KMS-11 (cell line): ENCODE measurements around the gene UPF1.

Source experiments
- H2AFZ ChIP-seq: fragments of 200-600 bp; sonication (generic); 2 replicates; pipeline ENCODE4 v1.6.1; 2016; ENCODE audit warnings: antibody characterized with exemption, mixed run types, low read depth
- H3K27ac ChIP-seq: fragments of 200-600 bp; sonication (generic); 2 replicates; pipeline ENCODE4 v1.6.1; 2016; ENCODE audit warnings: mild to moderate bottlenecking, mixed run types
- H3K27me3 ChIP-seq: fragments of 200-600 bp; sonication (generic); 2 replicates; pipeline ENCODE4 v1.6.1; 2017; ENCODE audit warnings: mild to moderate bottlenecking, low read depth, mixed run types, moderate library complexity; ENCODE audit not compliant: insufficient read depth
- H3K36me3 ChIP-seq: fragments of 200-600 bp; sonication (generic); 2 replicates; pipeline ENCODE4 v1.6.1; 2017; ENCODE audit warnings: mild to moderate bottlenecking, mixed run types; ENCODE audit not compliant: insufficient read depth
- H3K4me1 ChIP-seq: fragments of 200-600 bp; sonication (generic); 2 replicates; pipeline ENCODE4 v1.6.1; 2016; ENCODE audit warnings: mild to moderate bottlenecking, low read depth, mixed run types; ENCODE audit not compliant: poor library complexity, severe bottlenecking
- H3K4me2 ChIP-seq: fragments of 200-600 bp; sonication (generic); 2 replicates; pipeline ENCODE4 v1.7.0; 2016; ENCODE audit warnings: mild to moderate bottlenecking, mixed run types
- H3K4me3 ChIP-seq: fragments of 200-600 bp; sonication (generic); IDR thresholded peaks from 2 replicates; pipeline ENCODE4 v1.6.1; 2017; ENCODE audit warnings: low read depth, low read length, mixed read lengths; ENCODE audit not compliant: insufficient read depth
- H3K79me2 ChIP-seq: fragments of 200-600 bp; sonication (generic); 2 replicates; pipeline ENCODE4 v1.6.1; 2016; ENCODE audit warnings: low read depth, mixed run types; ENCODE audit not compliant: insufficient read depth
- H3K9ac ChIP-seq: fragments of 200-600 bp; sonication (generic); 2 replicates; pipeline ENCODE4 v1.6.1; 2016; ENCODE audit warnings: mild to moderate bottlenecking, mixed run types
- H4K20me1 ChIP-seq: fragments of 200-600 bp; sonication (generic); 2 replicates; pipeline ENCODE4 v1.6.1; 2016; ENCODE audit warnings: mild to moderate bottlenecking, mixed run types; ENCODE audit not compliant: insufficient read depth
- TF ChIP-seq, protein P1 (sequence below): fragments of 200-600 bp; sonication (generic); conservative IDR thresholded peaks from 2 replicates; pipeline ENCODE4 v1.6.1; 2017; ENCODE audit warnings: low read depth, mild to moderate bottlenecking, antibody characterized with exemption, low read length, moderate library complexity, mixed read lengths

UPF1 gene

DNA sequence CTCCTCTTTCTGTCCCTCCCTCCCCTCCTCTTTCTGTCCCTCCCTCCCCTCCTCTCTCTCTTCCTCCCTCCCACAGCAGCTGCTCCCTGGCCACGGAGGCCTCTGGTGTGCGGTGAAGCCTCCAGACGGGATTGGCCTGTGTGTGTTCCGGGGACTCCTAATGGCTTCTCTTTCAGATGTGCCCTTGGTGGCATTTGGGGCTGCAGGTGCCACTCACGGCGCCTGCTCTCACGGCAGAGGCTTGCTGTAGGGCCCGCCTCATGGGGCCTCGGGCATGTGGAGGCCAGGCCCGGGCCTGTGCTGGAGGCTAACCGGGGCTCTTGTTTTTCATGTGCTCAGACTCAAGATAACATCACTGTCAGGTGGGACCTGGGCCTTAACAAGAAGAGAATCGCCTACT lies 20.9 kb downstream of the UPF1 start:
- Histone ChIP-seq H3K4me1 (peaks cover 27% of the 10 kb centered on the region), H3K9ac (no peak overlapping the region), H3K4me3 (no peak overlapping the region), H3K27me3 (no peaks in the 10 kb centered on the region), H4K20me1 (peaks cover 27% of the 10 kb centered on the region), H3K27ac (no peak overlapping the region), H3K36me3 (no peaks in the 10 kb centered on the region; the same call in 1 of the 2 replicates), H3K4me2 (no peak overlapping the region), H2AFZ (no peak overlapping the region), H3K79me2 (peaks cover 19% of the 10 kb centered on the region; the same call in 1 of the 2 replicates)
- TF ChIP-seq, protein P1, sequence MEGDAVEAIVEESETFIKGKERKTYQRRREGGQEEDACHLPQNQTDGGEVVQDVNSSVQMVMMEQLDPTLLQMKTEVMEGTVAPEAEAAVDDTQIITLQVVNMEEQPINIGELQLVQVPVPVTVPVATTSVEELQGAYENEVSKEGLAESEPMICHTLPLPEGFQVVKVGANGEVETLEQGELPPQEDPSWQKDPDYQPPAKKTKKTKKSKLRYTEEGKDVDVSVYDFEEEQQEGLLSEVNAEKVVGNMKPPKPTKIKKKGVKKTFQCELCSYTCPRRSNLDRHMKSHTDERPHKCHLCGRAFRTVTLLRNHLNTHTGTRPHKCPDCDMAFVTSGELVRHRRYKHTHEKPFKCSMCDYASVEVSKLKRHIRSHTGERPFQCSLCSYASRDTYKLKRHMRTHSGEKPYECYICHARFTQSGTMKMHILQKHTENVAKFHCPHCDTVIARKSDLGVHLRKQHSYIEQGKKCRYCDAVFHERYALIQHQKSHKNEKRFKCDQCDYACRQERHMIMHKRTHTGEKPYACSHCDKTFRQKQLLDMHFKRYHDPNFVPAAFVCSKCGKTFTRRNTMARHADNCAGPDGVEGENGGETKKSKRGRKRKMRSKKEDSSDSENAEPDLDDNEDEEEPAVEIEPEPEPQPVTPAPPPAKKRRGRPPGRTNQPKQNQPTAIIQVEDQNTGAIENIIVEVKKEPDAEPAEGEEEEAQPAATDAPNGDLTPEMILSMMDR = no peak

DNA sequence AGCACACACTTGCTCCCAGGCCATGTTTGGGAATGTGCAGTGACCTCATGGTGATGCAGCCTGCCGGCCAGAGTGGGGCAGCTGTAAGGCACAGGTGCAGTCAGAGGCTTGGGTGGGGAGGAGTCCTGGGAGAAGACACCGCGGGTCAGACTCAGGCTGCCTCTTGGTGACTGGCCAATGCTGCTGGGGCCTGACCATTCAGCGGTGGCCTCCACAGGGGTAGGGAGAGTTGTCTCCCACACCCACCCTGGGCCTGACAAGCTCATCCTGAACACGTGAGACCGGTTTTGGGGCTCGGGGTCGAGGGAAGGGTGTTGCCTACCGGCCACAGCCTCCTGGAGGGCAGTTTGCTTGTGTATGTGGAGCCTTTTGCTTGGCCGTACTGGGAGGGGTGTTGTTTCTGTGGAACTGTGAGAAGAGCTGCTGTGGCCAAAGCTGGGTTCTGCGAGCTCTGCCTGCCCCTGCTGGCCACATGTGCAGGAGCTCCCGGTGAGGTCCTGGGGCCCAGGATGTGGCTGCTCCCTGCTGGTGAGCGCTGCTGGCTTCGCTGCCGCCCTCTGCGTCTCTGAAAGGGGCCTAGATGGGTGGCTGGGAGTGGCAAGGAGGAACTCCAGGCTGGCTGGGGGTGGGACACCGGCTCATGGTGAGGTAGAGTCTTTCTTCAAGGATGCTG lies 22.1 kb downstream of the UPF1 start:
- Histone ChIP-seq H3K9ac (no peak overlapping the region), H4K20me1 (peaks cover 14% of the 10 kb centered on the region), H3K27ac (no peak overlapping the region), H3K4me3 (no peak overlapping the region), H3K4me1 (peaks cover 15% of the 10 kb centered on the region), H3K36me3 (peaks cover 4% of the 10 kb centered on the region; the same call in 1 of the 2 replicates), H3K79me2 (peaks cover 8% of the 10 kb centered on the region; the same call in 1 of the 2 replicates), H3K27me3 (no peaks in the 10 kb centered on the region), H3K4me2 (no peak overlapping the region), H2AFZ (no peak overlapping the region)
- TF ChIP-seq, protein P1 = no peak

DNA sequence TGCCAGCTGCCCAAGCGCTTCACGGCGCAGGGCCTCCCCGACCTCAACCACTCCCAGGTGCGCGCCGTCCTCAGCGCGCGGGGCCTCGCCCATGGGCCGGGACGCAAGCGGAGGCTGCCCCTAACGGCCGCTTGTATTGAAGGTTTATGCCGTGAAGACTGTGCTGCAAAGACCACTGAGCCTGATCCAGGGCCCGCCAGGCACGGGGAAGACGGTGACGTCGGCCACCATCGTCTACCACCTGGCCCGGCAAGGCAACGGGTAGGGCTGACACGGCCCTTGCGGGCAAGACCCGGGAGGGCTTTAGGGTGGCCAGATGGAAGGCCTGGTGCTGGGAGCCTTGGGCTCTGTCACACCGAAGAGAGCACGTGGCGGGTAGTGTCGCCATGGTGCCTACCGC lies 23.2 kb downstream of the UPF1 start:
- H3K4me3 ChIP-seq = no peak overlapping the region
- H3K9ac ChIP-seq = no peak overlapping the region
- TF ChIP-seq, protein P1 = no peak
- peaks cover 4% of the 10 kb centered on the region for H3K4me1 ChIP-seq
- no peaks in the 10 kb centered on the region for H3K79me2 ChIP-seq
- H3K27ac ChIP-seq = no peak overlapping the region
- H3K4me2 ChIP-seq = no peak overlapping the region
- H3K27me3 ChIP-seq = no peaks in the 10 kb centered on the region
- no peak overlapping the region for H2AFZ ChIP-seq
- peaks cover 4% of the 10 kb centered on the region; the same call in 1 of the 2 replicates for H3K36me3 ChIP-seq
- peaks cover 7% of the 10 kb centered on the region for H4K20me1 ChIP-seq

DNA sequence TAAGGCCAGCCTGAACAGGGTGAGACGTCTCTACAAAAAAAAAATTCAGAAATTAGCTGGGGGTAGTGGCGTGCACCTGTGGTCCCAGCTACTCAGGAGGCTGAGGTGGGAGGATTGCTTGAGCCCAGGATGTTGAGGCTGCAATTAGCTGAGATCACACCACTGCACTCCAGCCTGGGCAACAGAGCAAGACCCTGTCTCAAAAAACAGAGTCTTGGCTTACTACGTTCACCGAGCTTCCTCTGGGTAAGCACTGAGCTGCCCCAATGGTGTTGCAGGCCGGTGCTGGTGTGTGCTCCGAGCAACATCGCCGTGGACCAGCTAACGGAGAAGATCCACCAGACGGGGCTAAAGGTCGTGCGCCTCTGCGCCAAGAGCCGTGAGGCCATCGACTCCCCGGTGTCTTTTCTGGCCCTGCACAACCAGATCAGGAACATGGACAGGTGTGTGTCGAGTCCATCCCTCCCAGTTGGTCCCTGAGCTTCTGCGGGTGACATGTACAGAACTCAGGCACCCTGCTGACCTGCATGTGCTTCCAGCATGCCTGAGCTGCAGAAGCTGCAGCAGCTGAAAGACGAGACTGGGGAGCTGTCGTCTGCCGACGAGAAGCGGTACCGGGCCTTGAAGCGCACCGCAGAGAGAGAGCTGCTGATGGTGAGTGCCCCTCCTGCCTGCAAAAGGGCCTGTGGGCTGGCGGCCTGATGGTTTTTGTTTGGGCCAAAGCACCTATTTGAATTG lies 24.1 kb downstream of the UPF1 start:
- H4K20me1 ChIP-seq = no peaks in the 10 kb centered on the region
- H3K9ac ChIP-seq = no peak overlapping the region
- H3K79me2 ChIP-seq = no peaks in the 10 kb centered on the region
- no peaks in the 10 kb centered on the region for H3K27me3 ChIP-seq
- H2AFZ ChIP-seq = no peak overlapping the region
- H3K36me3 ChIP-seq = peaks cover 4% of the 10 kb centered on the region; the same call in 1 of the 2 replicates
- H3K27ac ChIP-seq = no peak overlapping the region
- H3K4me3 ChIP-seq = no peak overlapping the region
- H3K4me1 ChIP-seq = no peaks in the 10 kb centered on the region
- no peak overlapping the region for H3K4me2 ChIP-seq
- TF ChIP-seq, protein P1 = no peak
